Chondrocyte (in vitro differentiated cells): ENCODE results near the gene SCUBE1. TPM values are rescaled to one million over a fixed set of nuclear protein-coding genes. Genes with fewer than 3 reads are reported as not detected.

Source experiments
- DNase-seq: peaks from one replicate; pipeline ENCODE4 v3.0.0; 2021; ENCODE audit warnings: mixed read lengths, low spot score
- H3K27ac Mint-ChIP-seq: one replicate; pipeline ENCODE4 v1.8.0; 2021; ENCODE audit warnings: mild to moderate bottlenecking, moderate library complexity, mixed read lengths; ENCODE audit not compliant: unreplicated experiment
- H3K27me3 Mint-ChIP-seq: 2 replicates; pipeline ENCODE4 v1.8.0; 2021; ENCODE audit warnings: low read depth, mixed read lengths
- H3K36me3 Mint-ChIP-seq: 2 replicates; pipeline ENCODE4 v1.8.0; 2021; ENCODE audit warnings: low read depth, mixed read lengths
- H3K4me1 Mint-ChIP-seq: 2 replicates; pipeline ENCODE4 v1.8.0; 2021; ENCODE audit warnings: low read depth, mild to moderate bottlenecking, mixed read lengths
- H3K4me3 Mint-ChIP-seq: one replicate; pipeline ENCODE4 v1.8.0; 2021; ENCODE audit warnings: mild to moderate bottlenecking, moderate library complexity, mixed read lengths; ENCODE audit not compliant: unreplicated experiment
- H3K9me3 Mint-ChIP-seq: 2 replicates; pipeline ENCODE4 v1.8.0; 2021; ENCODE audit warnings: low read depth, mixed read lengths
- CTCF ChIP-seq: fragments of 200-600 bp; sonication (generic); IDR thresholded peaks from 2 replicates; pipeline ENCODE4 v1.5.0; 2021; ENCODE audit warnings: antibody characterized with exemption, mild to moderate bottlenecking, moderate library complexity
- total RNA-seq: library from RNA; stranded (reverse); gene quantifications from 3 replicates; pipeline ENCODE4 v1.2.1, GENCODE V29; 2021

SCUBE1 gene
- total RNA-seq, 1 donor from 2014 or later: 3.2 TPM

- Mint-ChIP-seq H3K27me3 (peaks cover 20% of the 10 kb centered on the region), H3K4me3 (no peak overlapping the region), H3K36me3 (peaks cover 2% of the 10 kb centered on the region), H3K4me1 (peaks cover 31% of the 10 kb centered on the region), H3K27ac (no peak overlapping the region), H3K9me3 (no peaks in the 10 kb centered on the region)
- no peak for TF ChIP-seq CTCF
- DNase-seq: no peak
Observed at GRCh38 chr22:43256976-43257545, 86.1 kb downstream of the SCUBE1 start.

GRCh38 chr22:43256569-43256968 lies 86.6 kb downstream of the SCUBE1 start:
- no peak for TF ChIP-seq CTCF
- no peak overlapping the region for H3K4me3 Mint-ChIP-seq
- no peaks in the 10 kb centered on the region for H3K9me3 Mint-ChIP-seq
- DNase-seq: no peak
- no peak overlapping the region for H3K27ac Mint-ChIP-seq
- H3K27me3 Mint-ChIP-seq: peaks cover 23% of the 10 kb centered on the region
- H3K36me3 Mint-ChIP-seq: peaks cover 2% of the 10 kb centered on the region
- peaks cover 31% of the 10 kb centered on the region for H3K4me1 Mint-ChIP-seq

GRCh38 chr22:43255299-43255698 lies 87.9 kb downstream of the SCUBE1 start:
- H3K9me3 Mint-ChIP-seq: no peaks in the 10 kb centered on the region
- H3K4me3 Mint-ChIP-seq: no peak overlapping the region
- no peak for TF ChIP-seq CTCF
- no peak overlapping the region for H3K27ac Mint-ChIP-seq
- H3K4me1 Mint-ChIP-seq: peaks cover 19% of the 10 kb centered on the region
- H3K36me3 Mint-ChIP-seq: peaks cover 2% of the 10 kb centered on the region
- H3K27me3 Mint-ChIP-seq: peaks cover 27% of the 10 kb centered on the region
- no peak for DNase-seq

GRCh38 chr22:43253839-43254238 lies 89.3 kb downstream of the SCUBE1 start:
- no peaks in the 10 kb centered on the region for H3K9me3 Mint-ChIP-seq

GRCh38 chr22:43252319-43252718 lies 90.9 kb downstream of the SCUBE1 start:
- DNase-seq: no peak
- H3K4me1 Mint-ChIP-seq: peaks cover 13% of the 10 kb centered on the region
- no peak overlapping the region for H3K4me3 Mint-ChIP-seq
- H3K9me3 Mint-ChIP-seq: no peaks in the 10 kb centered on the region
- H3K27ac Mint-ChIP-seq: no peak overlapping the region
- peaks cover 2% of the 10 kb centered on the region for H3K36me3 Mint-ChIP-seq
- peaks cover 29% of the 10 kb centered on the region for H3K27me3 Mint-ChIP-seq
- no peak for TF ChIP-seq CTCF

More at GRCh38 chr22:43253839-43254238, 89.3 kb downstream of the SCUBE1 start:
- H3K27ac Mint-ChIP-seq: no peak overlapping the region
- H3K4me3 Mint-ChIP-seq: no peak overlapping the region
- no peak for TF ChIP-seq CTCF
- H3K4me1 Mint-ChIP-seq: peaks cover 18% of the 10 kb centered on the region
- peaks cover 27% of the 10 kb centered on the region for H3K27me3 Mint-ChIP-seq
- H3K36me3 Mint-ChIP-seq: peaks cover 2% of the 10 kb centered on the region
- DNase-seq: no peak
